Prostate gland (tissue), 2 donors: Measurements from ENCODE around the gene RBM10. TPM values are rescaled to one million over a fixed set of nuclear protein-coding genes. Genes with fewer than 3 reads are reported as not detected.

ENCODE experiments used
- DNase-seq: peaks from one replicate; pipeline ENCODE4 v3.0.0-alpha.2; 2019; ENCODE audit warnings: low spot score
- H3K27ac ChIP-seq, 2 donors: fragments of 200-600 bp; sonication (generic); 2 replicates each; pipeline ENCODE4 v1.5.1; 2017 to 2019
- H3K27me3 ChIP-seq: fragments of 200-600 bp; sonication (generic); replicated peaks from 2 replicates; pipeline ENCODE4 v1.5.1; 2019; ENCODE audit not compliant: insufficient read depth
- H3K36me3 ChIP-seq, 2 donors: fragments of 200-600 bp; sonication (generic); 1 replicate in 1 of 2; 2 replicates in 1 of 2; pipeline versions ENCODE4 v1.5.1 to v1.8.1; 2017 to 2019
- H3K4me1 ChIP-seq: fragments of 200-600 bp; sonication (generic); replicated peaks from 2 replicates; pipeline ENCODE4 v1.5.1; 2019
- H3K4me3 ChIP-seq, 2 donors: fragments of 200-600 bp; sonication (generic); 2 replicates each; pipeline ENCODE4 v1.5.1; 2017 to 2019
- H3K9me3 ChIP-seq: fragments of 200-600 bp; sonication (generic); 2 replicates; pipeline ENCODE4 v1.5.1; 2017
- CTCF ChIP-seq, 4 experiments: fragments of 200-600 bp in 2 of 4; fragments of 450-650 bp in 2 of 4; sonication (generic) in 2 of 4; IDR thresholded peaks; 1 replicate in 3 of 4; 2 replicates in 1 of 4; pipeline ENCODE4 v1.5.1; 2016 to 2019; ENCODE audit warnings: antibody characterized with exemption in 4 of 4, mild to moderate bottlenecking in 2 of 4, moderate library complexity in 2 of 4
- POLR2A ChIP-seq: fragments of 450-650 bp; IDR thresholded peaks from one replicate; pipeline ENCODE4 v1.6.1; 2016; ENCODE audit warnings: antibody characterized with exemption, mild to moderate bottlenecking
- POLR2AphosphoS5 ChIP-seq: sonication (generic); formaldehyde crosslinking; IDR thresholded peaks from one replicate; pipeline ENCODE4 v1.6.1; 2017; ENCODE audit warnings: antibody characterized with exemption
- WGBS: methylation state at CpG from one replicate; pipeline ENCODE4 v1.1.5; 2018; 5-methylcytosine and 5-hydroxymethylcytosine counted together
- intact Hi-C: fragments of 100-400 bp; cut with DNase I; formaldehyde crosslinking; loops from one replicate; pipeline ENCODE4 v1.14.2; 2022
- total RNA-seq, 2 donors: library from RNA; depleted of rRNA; stranded (reverse); fragments of >200 nt; gene quantifications; one replicate each; pipeline ENCODE4 v1.1.0, GENCODE V29; 2016

RBM10 gene
- total RNA-seq, 2 donors from 2014 or later, result 45.0 to 49.0 TPM

- Histone ChIP-seq H3K36me3 (no peaks in the 10 kb centered on the region), H3K4me1 (no peaks in the 10 kb centered on the region), H3K27ac (no peak overlapping the region), H3K4me3 (no peak overlapping the region), H3K27me3 (no peaks in the 10 kb centered on the region), H3K9me3 (no peaks in the 10 kb centered on the region)
- WGBS, result 98% methylated on average over 5 of the region's 5 CpGs
- no peak for DNase-seq
- TF ChIP-seq POLR2A, result no peak
- no peak for TF ChIP-seq CTCF (IDR thresholded peaks at IDR 0.05)
- no peak for TF ChIP-seq POLR2AphosphoS5
- intact Hi-C loops, result no loop called here
Observed at GRCh38 chrX:47162927-47163583, 18.0 kb downstream of the RBM10 start.

- H3K36me3 ChIP-seq, result no peaks in the 10 kb centered on the region
- no peak overlapping the region for H3K27ac ChIP-seq
- intact Hi-C loops, result no loop called here
- 92% methylated on average over 3 of the region's 3 CpGs for WGBS
- TF ChIP-seq POLR2A, result no peak
- TF ChIP-seq POLR2AphosphoS5, result no peak
- no peak for TF ChIP-seq CTCF (IDR thresholded peaks at IDR 0.05)
- H3K9me3 ChIP-seq, result no peaks in the 10 kb centered on the region
- DNase-seq, result no peak
- no peaks in the 10 kb centered on the region for H3K27me3 ChIP-seq
- H3K4me3 ChIP-seq, result no peak overlapping the region
- H3K4me1 ChIP-seq, result no peaks in the 10 kb centered on the region
Observed at GRCh38 chrX:47164420-47164819, 19.4 kb downstream of the RBM10 start.

GRCh38 chrX:47166126-47166525, 21.1 kb downstream of the RBM10 start:
- no peaks in the 10 kb centered on the region for H3K9me3 ChIP-seq
- no peak overlapping the region for H3K4me3 ChIP-seq
- H3K4me1 ChIP-seq, result no peaks in the 10 kb centered on the region
- no peaks in the 10 kb centered on the region for H3K27me3 ChIP-seq
- DNase-seq, result no peak
- TF ChIP-seq CTCF (IDR thresholded peaks at IDR 0.05) (no peak), POLR2AphosphoS5 (no peak), POLR2A (no peak)
- no peaks in the 10 kb centered on the region for H3K36me3 ChIP-seq
- intact Hi-C loops, result no loop called here
- no peak overlapping the region for H3K27ac ChIP-seq
- 97% methylated on average over 5 of the region's 5 CpGs for WGBS

GRCh38 chrX:47168495-47169073, 23.6 kb downstream of the RBM10 start:
- Histone ChIP-seq H3K9me3 (no peaks in the 10 kb centered on the region), H3K4me1 (no peaks in the 10 kb centered on the region), H3K27me3 (no peaks in the 10 kb centered on the region), H3K27ac (no peak overlapping the region), H3K4me3 (no peak overlapping the region), H3K36me3 (no peaks in the 10 kb centered on the region)
- no peak for DNase-seq
- TF ChIP-seq POLR2A (no peak), CTCF (IDR thresholded peaks at IDR 0.05) (no peak), POLR2AphosphoS5 (no peak)
- WGBS, result 85% methylated on average over 6 of the region's 6 CpGs
- intact Hi-C loops, result no loop called here

- Histone ChIP-seq H3K27me3 (no peaks in the 10 kb centered on the region), H3K9me3 (no peaks in the 10 kb centered on the region), H3K27ac (no peak overlapping the region), H3K4me3 (no peak overlapping the region), H3K4me1 (no peaks in the 10 kb centered on the region), H3K36me3 (no peaks in the 10 kb centered on the region)
- WGBS, result 94% methylated on average over 13 of the region's 19 CpGs
- intact Hi-C loops, result no loop called here
- TF ChIP-seq CTCF (IDR thresholded peaks at IDR 0.05) (no peak), POLR2A (no peak), POLR2AphosphoS5 (no peak)
- DNase-seq, result no peak
Observed at GRCh38 chrX:47169273-47169672, 24.3 kb downstream of the RBM10 start.
